Lower leg skin (tissue), 4 donors: ENCODE data around the gene FRAS1. TPM values are rescaled to one million over a fixed set of nuclear protein-coding genes. Genes with fewer than 3 reads are reported as not detected.

Experiments used
- DNase-seq, 2 donors: peaks; one replicate each; pipeline ENCODE4 v3.0.0-alpha.2; 2019; ENCODE audit warnings: low spot score in 2 of 2
- H3K4me3 ChIP-seq: fragments of 200-600 bp; sonication (generic); 2 replicates; pipeline ENCODE4 v1.5.1; 2017; ENCODE audit warnings: mild to moderate bottlenecking, low read depth; ENCODE audit not compliant: poor library complexity, severe bottlenecking
- POLR2A ChIP-seq, 2 donors: fragments of 450-650 bp; IDR thresholded peaks; one replicate each; pipeline ENCODE4 v1.6.1; 2016 to 2017; ENCODE audit warnings: antibody characterized with exemption in 2 of 2, mild to moderate bottlenecking in 1 of 2, moderate library complexity in 1 of 2
- WGBS, 2 donors: methylation state at CpG; one replicate each; pipeline ENCODE4 v1.1.5; 2018; 5-methylcytosine and 5-hydroxymethylcytosine counted together
- intact Hi-C: fragments of 100-400 bp; cut with DNase I; formaldehyde crosslinking; loops from one replicate; pipeline ENCODE4 v1.15.0; 2023; ENCODE audit warnings: low total_unique reads
- total RNA-seq, 4 donors: library from RNA; depleted of rRNA; stranded (reverse); fragments of >200 nt; gene quantifications; one replicate each; pipeline ENCODE4 v1.1.0, GENCODE V29; 2016
- TF ChIP-seq, protein P1 (sequence below), 3 donors: fragments of 450-650 bp; IDR thresholded peaks; one replicate each; pipeline ENCODE4 v1.5.1; 2016; ENCODE audit warnings: antibody characterized with exemption in 3 of 3, mild to moderate bottlenecking in 3 of 3, moderate library complexity in 2 of 3

Gene FRAS1
- total RNA-seq, 4 donors from 2014 or later = 0.83 to 5.3 (median 3.0) TPM

DNA sequence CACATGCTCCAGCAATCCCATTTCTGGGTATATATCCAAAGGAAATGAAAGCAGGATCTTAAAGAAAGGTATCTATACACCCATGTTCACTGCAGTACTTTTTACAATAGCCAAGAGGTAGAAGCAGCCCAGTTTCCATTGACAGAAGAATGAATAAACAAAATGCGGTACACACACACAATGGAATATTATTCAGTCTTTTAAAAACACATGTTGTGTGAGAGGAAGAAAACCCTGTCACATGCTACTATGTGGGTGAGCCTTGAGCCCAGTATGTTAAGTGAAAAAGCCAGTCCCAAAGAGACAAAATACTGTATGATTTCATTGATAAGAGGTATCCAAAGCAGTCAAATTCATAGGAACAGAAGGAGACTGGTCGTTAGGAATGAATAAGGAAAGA, 500.7 kb downstream of the FRAS1 start:
- TF ChIP-seq POLR2A (IDR thresholded peaks at IDR 0.05) = no peak
- TF ChIP-seq, protein P1, sequence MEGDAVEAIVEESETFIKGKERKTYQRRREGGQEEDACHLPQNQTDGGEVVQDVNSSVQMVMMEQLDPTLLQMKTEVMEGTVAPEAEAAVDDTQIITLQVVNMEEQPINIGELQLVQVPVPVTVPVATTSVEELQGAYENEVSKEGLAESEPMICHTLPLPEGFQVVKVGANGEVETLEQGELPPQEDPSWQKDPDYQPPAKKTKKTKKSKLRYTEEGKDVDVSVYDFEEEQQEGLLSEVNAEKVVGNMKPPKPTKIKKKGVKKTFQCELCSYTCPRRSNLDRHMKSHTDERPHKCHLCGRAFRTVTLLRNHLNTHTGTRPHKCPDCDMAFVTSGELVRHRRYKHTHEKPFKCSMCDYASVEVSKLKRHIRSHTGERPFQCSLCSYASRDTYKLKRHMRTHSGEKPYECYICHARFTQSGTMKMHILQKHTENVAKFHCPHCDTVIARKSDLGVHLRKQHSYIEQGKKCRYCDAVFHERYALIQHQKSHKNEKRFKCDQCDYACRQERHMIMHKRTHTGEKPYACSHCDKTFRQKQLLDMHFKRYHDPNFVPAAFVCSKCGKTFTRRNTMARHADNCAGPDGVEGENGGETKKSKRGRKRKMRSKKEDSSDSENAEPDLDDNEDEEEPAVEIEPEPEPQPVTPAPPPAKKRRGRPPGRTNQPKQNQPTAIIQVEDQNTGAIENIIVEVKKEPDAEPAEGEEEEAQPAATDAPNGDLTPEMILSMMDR (IDR thresholded peaks at IDR 0.05) = no peak
- DNase-seq = no peak
- H3K4me3 ChIP-seq = no peak overlapping the region
- 74 to 76% methylated on average over 2 of the region's 2 CpGs for WGBS, 2 donors
- intact Hi-C loops = no loop called here

DNA sequence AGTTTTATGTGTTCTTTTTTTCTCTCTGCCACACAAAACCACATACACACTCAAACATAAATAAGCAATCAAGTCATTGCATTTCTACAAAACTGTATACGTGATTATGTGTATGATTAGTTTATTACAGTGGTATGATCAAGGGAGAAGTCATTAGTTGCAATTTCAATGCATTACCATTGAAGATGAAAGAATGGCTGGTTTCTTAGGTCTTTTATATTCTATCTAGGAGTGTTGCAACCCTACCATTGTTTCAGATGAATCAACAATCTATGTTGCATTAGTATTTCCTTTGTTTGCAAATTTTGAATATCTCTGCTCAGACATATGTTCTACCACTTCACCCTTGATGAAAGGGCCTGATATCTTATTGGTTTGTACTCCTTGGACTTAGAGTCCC, 501.3 kb downstream of the FRAS1 start:
- TF ChIP-seq, protein P1 (IDR thresholded peaks at IDR 0.05) = no peak
- no peak for TF ChIP-seq POLR2A (IDR thresholded peaks at IDR 0.05)
- no peak for DNase-seq
- intact Hi-C loops = no loop called here
- WGBS, 2 donors = 81 to 90% methylated on average over 1 of the region's 1 CpG
- no peak overlapping the region for H3K4me3 ChIP-seq

DNA sequence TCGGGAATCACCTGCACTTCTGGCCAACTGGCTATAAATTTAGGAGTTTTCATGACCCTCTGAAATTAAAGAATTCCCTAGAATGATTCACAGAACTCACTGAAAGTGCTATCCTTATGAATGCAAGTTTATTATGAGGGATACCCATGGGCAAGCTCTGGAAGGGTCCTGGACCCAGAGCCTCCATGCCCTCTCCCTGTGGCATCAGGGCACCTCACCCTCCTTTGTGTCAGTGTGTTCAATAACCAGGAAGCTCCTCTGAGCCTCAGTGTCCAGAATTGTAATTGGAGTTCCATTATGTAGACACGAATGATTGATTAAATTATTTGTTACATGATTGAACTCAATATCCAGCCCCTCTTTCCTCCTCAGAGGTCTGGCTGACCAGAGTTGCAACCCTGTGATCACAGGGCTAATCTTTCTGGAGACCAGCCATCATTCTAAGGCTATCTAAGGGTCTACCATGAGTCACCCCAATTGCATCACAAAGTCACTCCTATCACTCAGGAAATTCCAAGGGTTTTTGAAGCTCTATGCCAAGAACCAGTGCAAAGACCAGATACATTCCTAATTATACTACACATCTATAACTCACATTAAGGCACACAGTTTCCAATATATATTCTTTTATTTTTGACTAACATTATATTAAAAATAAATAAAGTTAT, 503.3 kb downstream of the FRAS1 start:
- no peak overlapping the region for H3K4me3 ChIP-seq
- WGBS, 2 donors = 86 to 91% methylated on average over 2 of the region's 2 CpGs
- TF ChIP-seq, protein P1 (IDR thresholded peaks at IDR 0.05) = no peak
- no peak for TF ChIP-seq POLR2A (IDR thresholded peaks at IDR 0.05)
- intact Hi-C loops = no loop called here
- no peak for DNase-seq

DNA sequence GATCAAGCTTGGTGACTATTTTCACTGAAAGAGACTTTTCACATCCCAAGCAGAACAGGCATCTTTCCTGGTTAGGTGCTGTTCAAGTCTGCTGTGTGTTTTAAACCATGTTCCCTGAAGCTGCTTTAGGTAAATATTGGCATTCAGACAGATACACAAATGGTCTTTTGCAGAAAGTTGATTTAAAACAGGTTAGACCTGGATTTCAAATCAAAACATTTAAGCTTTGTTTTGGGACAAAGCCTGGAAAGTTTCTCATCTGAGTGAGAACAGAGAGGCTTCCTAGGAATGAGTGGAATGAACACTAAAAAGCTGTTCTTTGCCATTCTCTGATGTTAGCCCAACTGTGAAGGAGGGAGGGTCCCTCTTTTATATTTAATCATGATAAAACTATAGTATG, 504.6 kb downstream of the FRAS1 start:
- intact Hi-C loops = no loop called here
- TF ChIP-seq, protein P1 (IDR thresholded peaks at IDR 0.05) = no peak
- TF ChIP-seq POLR2A (IDR thresholded peaks at IDR 0.05) = no peak
- no peak for DNase-seq
- H3K4me3 ChIP-seq = no peak overlapping the region

DNA sequence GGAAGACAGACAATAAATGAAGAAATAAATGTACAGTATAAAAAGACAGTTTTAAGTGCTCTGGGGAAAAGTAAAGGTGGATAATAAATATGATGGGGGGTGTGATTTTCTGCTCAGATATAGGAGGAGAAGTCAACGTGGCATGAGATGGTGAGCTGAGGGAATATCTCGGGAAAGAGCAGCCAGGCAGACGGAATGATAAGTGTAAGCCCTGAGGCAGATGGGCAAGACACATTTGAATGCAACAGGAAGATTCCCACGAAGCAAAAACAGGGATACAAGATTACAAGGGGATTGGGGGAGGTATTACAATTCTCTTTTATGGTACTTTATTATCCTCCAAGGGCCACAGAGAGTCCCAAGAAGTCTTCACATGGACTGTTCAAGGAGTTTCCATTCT, 505.6 kb downstream of the FRAS1 start:
- no peak for DNase-seq
- intact Hi-C loops = no loop called here
- no peak for TF ChIP-seq POLR2A (IDR thresholded peaks at IDR 0.05)
- TF ChIP-seq, protein P1 (IDR thresholded peaks at IDR 0.05) = no peak
- WGBS, 2 donors = 65% methylated on average over 4 of the region's 4 CpGs
- no peak overlapping the region for H3K4me3 ChIP-seq

DNA sequence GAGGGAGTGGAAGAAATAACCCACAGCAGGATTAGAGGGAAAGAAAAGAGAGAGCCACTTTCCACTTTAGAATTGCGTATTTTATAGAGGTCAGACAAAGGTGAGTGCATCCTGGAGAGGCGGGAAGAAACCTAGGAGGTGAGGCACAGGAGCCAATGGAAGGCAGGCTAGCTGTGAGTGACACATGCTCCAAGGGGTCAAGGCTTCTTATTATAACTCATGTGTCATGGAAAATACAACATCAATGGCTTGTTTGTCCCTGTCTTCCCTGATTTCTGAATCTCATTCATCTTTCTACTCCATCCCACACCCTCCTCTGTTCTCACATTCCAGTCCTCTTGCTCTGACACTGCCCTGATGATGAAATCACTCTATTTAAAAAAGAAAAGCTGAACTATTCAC, 508.8 kb downstream of the FRAS1 start:
- no peak for TF ChIP-seq POLR2A (IDR thresholded peaks at IDR 0.05)
- TF ChIP-seq, protein P1 (IDR thresholded peaks at IDR 0.05) = no peak
- no peak for DNase-seq
- intact Hi-C loops = no loop called here
- H3K4me3 ChIP-seq = no peak overlapping the region
- 86 to 88% methylated on average over 2 of the region's 2 CpGs for WGBS, 2 donors
